LNCaP clone FGC (cell line): ENCODE measurements around the gene HIRA.

ENCODE experiments used
- DNase-seq: peaks from one replicate; pipeline ENCODE4 v3.0.0-alpha.2; 2011; ENCODE audit warnings: low read depth
- H3K4me3 ChIP-seq: 2 replicates; pipeline ENCODE4 v1.5.1; 2011; ENCODE audit warnings: mild to moderate bottlenecking, low read depth, low read length, control low read depth
- TF ChIP-seq, protein P1 (sequence below): IDR thresholded peaks from 2 replicates; pipeline ENCODE4 v1.5.1; 2012; ENCODE audit warnings: mild to moderate bottlenecking; ENCODE audit not compliant: control insufficient read depth, insufficient read depth; ENCODE audit errors: extremely low read depth

HIRA gene

DNA sequence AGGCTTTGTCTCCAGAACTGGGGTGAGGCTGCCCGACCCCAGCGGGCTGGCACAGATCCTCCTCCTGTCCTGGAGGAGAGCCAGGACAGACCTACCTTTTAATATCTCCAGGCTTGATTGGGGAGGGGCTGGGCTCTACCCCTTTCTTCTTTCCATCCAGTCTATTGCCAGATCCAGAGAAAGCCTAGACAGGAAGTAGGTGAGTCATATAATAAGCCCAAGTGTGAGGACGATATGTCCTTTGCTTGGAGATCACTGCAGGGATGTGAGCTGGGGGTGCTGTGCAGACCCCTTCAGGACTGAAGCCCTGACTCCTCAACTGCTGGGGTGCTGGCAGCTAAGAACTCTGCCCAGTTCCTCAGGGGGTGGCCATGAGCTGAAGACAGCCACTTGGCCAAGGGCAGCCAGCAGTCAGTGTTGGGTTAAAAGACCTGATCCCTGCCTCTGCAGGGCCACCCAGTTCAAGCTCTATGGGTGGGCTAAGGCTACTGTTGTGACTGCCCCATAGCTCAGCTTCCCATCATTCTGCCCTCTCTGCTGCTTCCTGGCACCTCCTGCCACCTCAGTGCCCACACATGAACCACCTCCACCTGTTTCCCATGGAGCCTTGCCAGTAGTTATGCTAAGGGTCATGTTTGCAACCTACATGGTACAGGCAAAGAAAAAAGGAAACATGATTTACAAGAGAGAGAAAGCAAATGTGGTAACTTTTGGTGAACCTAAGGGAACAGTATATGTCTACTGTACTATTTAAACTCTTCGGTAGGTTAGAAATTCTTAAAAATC, 24.2 kb upstream of the HIRA start:
- TF ChIP-seq, protein P1, sequence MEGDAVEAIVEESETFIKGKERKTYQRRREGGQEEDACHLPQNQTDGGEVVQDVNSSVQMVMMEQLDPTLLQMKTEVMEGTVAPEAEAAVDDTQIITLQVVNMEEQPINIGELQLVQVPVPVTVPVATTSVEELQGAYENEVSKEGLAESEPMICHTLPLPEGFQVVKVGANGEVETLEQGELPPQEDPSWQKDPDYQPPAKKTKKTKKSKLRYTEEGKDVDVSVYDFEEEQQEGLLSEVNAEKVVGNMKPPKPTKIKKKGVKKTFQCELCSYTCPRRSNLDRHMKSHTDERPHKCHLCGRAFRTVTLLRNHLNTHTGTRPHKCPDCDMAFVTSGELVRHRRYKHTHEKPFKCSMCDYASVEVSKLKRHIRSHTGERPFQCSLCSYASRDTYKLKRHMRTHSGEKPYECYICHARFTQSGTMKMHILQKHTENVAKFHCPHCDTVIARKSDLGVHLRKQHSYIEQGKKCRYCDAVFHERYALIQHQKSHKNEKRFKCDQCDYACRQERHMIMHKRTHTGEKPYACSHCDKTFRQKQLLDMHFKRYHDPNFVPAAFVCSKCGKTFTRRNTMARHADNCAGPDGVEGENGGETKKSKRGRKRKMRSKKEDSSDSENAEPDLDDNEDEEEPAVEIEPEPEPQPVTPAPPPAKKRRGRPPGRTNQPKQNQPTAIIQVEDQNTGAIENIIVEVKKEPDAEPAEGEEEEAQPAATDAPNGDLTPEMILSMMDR = no peak

GRCh38 chr22:19455033-19455432, 23.5 kb upstream of the HIRA start:
- no peak for DNase-seq
- TF ChIP-seq, protein P1 = no peak
- no peak overlapping the region for H3K4me3 ChIP-seq

More for the DNA sequence above, 24.2 kb upstream of the HIRA start:
- no peak overlapping the region for H3K4me3 ChIP-seq
- no peak for DNase-seq

GRCh38 chr22:19454156-19454555, 22.6 kb upstream of the HIRA start:
- no peak for DNase-seq
- TF ChIP-seq, protein P1 = no peak
- no peak overlapping the region for H3K4me3 ChIP-seq

GRCh38 chr22:19453718-19454117, 22.2 kb upstream of the HIRA start:
- TF ChIP-seq, protein P1 = no peak
- DNase-seq = no peak
- no peak overlapping the region for H3K4me3 ChIP-seq

DNA sequence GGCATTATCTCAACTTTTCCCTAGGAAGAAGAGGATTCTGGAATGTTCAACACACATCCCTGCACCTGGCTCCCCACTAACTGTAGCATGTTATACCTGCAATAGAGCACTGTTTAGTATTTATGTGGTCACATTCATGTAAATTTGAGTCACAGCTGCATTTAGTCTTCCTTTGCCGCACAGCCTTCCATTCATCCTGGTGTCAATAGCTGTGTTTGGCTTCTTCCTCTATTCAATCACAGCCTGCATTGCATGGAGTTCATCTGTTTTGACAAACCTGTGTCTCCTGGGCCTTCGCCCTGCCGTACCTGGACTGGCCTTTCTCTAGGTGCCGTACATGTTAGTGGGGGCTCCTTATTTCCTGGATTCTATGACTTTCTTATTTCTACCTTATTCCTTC, 20.0 kb upstream of the HIRA start:
- no peak for DNase-seq
- H3K4me3 ChIP-seq = no peak overlapping the region
- TF ChIP-seq, protein P1 = no peak

DNA sequence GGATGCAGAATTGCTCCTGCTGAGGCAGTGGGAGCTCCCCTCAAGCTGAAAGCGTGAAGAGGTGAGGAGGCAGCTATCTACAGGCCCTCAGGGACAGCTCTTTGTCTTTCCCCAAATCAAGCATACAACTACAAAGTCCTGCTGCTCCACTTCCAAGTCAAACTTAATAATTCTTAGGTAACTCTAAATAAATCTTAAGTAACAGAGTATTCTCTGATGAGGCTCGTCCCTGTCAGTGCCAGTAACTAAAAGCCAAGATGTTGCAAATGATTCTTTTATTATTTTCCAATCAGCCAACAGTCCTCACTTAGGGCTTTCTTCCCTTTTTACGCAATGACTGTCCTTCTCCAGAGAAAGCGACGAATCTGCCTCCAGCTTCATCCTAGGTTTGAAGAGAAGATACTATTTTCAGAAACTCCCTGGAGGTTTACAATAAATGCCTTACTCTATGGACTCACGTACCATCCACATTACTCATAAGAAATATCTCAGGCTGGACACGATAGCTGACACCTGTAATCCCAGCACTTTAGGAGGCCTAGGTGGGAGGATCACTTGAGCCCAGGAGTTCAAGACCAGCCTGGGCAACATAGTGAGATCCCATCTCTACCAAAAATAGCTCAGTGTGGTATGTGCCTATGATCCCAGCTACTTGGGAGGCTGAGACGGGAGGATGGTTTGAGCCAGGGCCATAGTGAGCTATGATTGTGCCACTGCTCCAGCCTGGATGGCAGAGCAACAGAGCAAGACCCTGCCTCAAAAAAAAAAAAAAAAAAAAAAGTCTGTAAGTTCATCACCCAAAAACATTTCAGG, 19.0 kb upstream of the HIRA start:
- TF ChIP-seq, protein P1 = no peak
- H3K4me3 ChIP-seq = no peak overlapping the region
- no peak for DNase-seq

GRCh38 chr22:19449422-19449767, 17.9 kb upstream of the HIRA start:
- no peak overlapping the region for H3K4me3 ChIP-seq
- TF ChIP-seq, protein P1 = no peak
- DNase-seq = no peak
